Measurements from ENCODE around the gene FREM1.

GRCh38 chr9:14909181-14909580, 1.0 kb downstream of the FREM1 start:
- no peak for TF ChIP-seq POLR2A (IDR thresholded peaks at IDR 0.05; ENCODE audit: low read depth, low read length)
- no peak for TF ChIP-seq CTCF (conservative IDR thresholded peaks at IDR 0.05; ENCODE audit: low read depth, low read length)
- no peak for TF ChIP-seq USF2 (IDR thresholded peaks at IDR 0.05; ENCODE audit: low read depth, low read length)
- no peak for TF ChIP-seq NFE2L2 (IDR thresholded peaks at IDR 0.05; ENCODE audit: low read depth, low read length)
- TF ChIP-seq SMC3 (IDR thresholded peaks at IDR 0.05; ENCODE audit: low read depth, low read length) = no peak
- TF ChIP-seq MAFK (IDR thresholded peaks at IDR 0.05; ENCODE audit: low read depth, low read length) = no peak
- TF ChIP-seq ELK1 (IDR thresholded peaks at IDR 0.05; ENCODE audit: borderline replicate concordance, low read depth, low read length) = no peak
- no peak for TF ChIP-seq MAZ (IDR thresholded peaks at IDR 0.05; ENCODE audit: borderline replicate concordance, low read depth, low read length)
- TF ChIP-seq RCOR1 (IDR thresholded peaks at IDR 0.05; ENCODE audit: insufficient replicate concordance, low read length) = no peak
- no peak for TF ChIP-seq CHD1 (IDR thresholded peaks at IDR 0.05; ENCODE audit: low read depth, low read length)
- TF ChIP-seq RFX5 (IDR thresholded peaks at IDR 0.05; ENCODE audit: low read depth, low read length) = no peak
- no peak for TF ChIP-seq FOS (IDR thresholded peaks at IDR 0.05; ENCODE audit: low read depth, low read length)

Measured in IMR-90 (cell line).